ENCODE data around the gene PRKAB2. TPM values are rescaled to one million over a fixed set of nuclear protein-coding genes. Genes with fewer than 3 reads are reported as not detected.

PRKAB2 gene
- total and polyA plus RNA-seq, 9 of the 15 experiments (the other 6 are each of a cell fraction or from before 2014, with no cell fraction given), result 2.3 to 20.8 (median 7.9) TPM

GRCh38 chr1:147172168-147173016 is at the start of gene PRKAB2 (continued):
- TF ChIP-seq PCBP2 (IDR thresholded peaks at IDR 0.05; ENCODE audit: low read depth, low read length, poor library complexity, severe bottlenecking), result no peak
- peak in 1 of 2 experiments; percentile 94; a peak in 3 of 4 replicates for TF ChIP-seq SRF (CRISPR knock-in tag; IDR thresholded peaks at IDR 0.05)
- 0 out of 2 replicates have a peak, but pooled peaks have one; percentile 4 for TF ChIP-seq STAG1 (CRISPR knock-in tag; IDR thresholded peaks at IDR 0.05; ENCODE audit: borderline replicate concordance)
- peak; percentile 83 for TF ChIP-seq NFRKB (IDR thresholded peaks at IDR 0.05; ENCODE audit: low read depth)
- TF ChIP-seq DMBX1 (CRISPR knock-in tag; IDR thresholded peaks at IDR 0.05; ENCODE audit: borderline replicate concordance), result 0 out of 2 replicates have a peak, but pooled peaks have one; percentile 51
- peak; percentile 76 for TF ChIP-seq CREB3L1 (IDR thresholded peaks at IDR 0.05; ENCODE audit: borderline replicate concordance, low read depth)
- TF ChIP-seq POU5F1 (IDR thresholded peaks at IDR 0.05; ENCODE audit: borderline replicate concordance, low read depth, low read length, partially characterized antibody), result no peak
- 0 out of 2 replicates have a peak, but pooled peaks have one; percentile 12 for TF ChIP-seq ZNF431 (CRISPR knock-in tag; IDR thresholded peaks at IDR 0.05)
- TF ChIP-seq THRAP3 (IDR thresholded peaks at IDR 0.05; ENCODE audit: borderline replicate concordance), result no peak
- TF ChIP-seq HNRNPLL (IDR thresholded peaks at IDR 0.05; ENCODE audit: low read depth, low read length, poor library complexity, severe bottlenecking), result peak; percentile 66
- TF ChIP-seq ZNF696 (CRISPR knock-in tag; conservative IDR thresholded peaks at IDR 0.05), result no peak
- no peak for TF ChIP-seq RUNX1 (IDR thresholded peaks at IDR 0.05; ENCODE audit: low read depth)
- 0 out of 2 replicates have a peak, but pooled peaks have one; percentile 80 for TF ChIP-seq ILF3 (IDR thresholded peaks at IDR 0.05; ENCODE audit: borderline replicate concordance)
- TF ChIP-seq ZNF79 (CRISPR knock-in tag; IDR thresholded peaks at IDR 0.05; ENCODE audit: low read depth), result no peak
- no peak for TF ChIP-seq ELF4 (CRISPR knock-in tag; IDR thresholded peaks at IDR 0.05)
- no peak for TF ChIP-seq ZNF717 (CRISPR knock-in tag; IDR thresholded peaks at IDR 0.05)
- no peak for TF ChIP-seq TCF7L2 (IDR thresholded peaks at IDR 0.05; ENCODE audit: low read depth, low read length)
- no peak for TF ChIP-seq HBP1 (CRISPR knock-in tag; IDR thresholded peaks at IDR 0.05)
- TF ChIP-seq STAT6 (CRISPR knock-in tag; IDR thresholded peaks at IDR 0.05), result no peak
- peak; percentile 62 for TF ChIP-seq ZEB2 (IDR thresholded peaks at IDR 0.05)
- TF ChIP-seq BRD4 (IDR thresholded peaks at IDR 0.05), result no peak
- TF ChIP-seq MYBL2 (IDR thresholded peaks at IDR 0.05; ENCODE audit: low read depth), result no peak
- TF ChIP-seq MYBL2 (CRISPR knock-in tag; IDR thresholded peaks at IDR 0.05; ENCODE audit: borderline replicate concordance), result no peak
